Memory B cell (primary cell): ENCODE data around the gene GGT5.
"Not testable (repeated sequence)": the region's sequence is repeated elsewhere in the genome, so short reads cannot be mapped to it uniquely, and the experiment has no call there.

ENCODE experiments used
- ATAC-seq: fragments of 150-1000 bp; cut with Tn5 transposase; 2 replicates; pipeline ENCODE4 v1.10.0; 2021; ENCODE audit warnings: low read depth, mild to moderate bottlenecking, moderate library complexity
- DNase-seq, 2 donors: peaks; one replicate each; pipeline ENCODE4 v3.0.0; 2022; ENCODE audit warnings: low spot score in 2 of 2
- H3K27ac Mint-ChIP-seq: one replicate; pipeline ENCODE4 v1.8.0; 2022; ENCODE audit warnings: mild to moderate bottlenecking, moderate library complexity, mixed read lengths
- H3K27me3 Mint-ChIP-seq: one replicate; pipeline ENCODE4 v1.8.0; 2022; ENCODE audit warnings: mixed read lengths
- H3K36me3 Mint-ChIP-seq: one replicate; pipeline ENCODE4 v1.8.0; 2022; ENCODE audit warnings: mild to moderate bottlenecking, mixed read lengths
- H3K4me1 Mint-ChIP-seq: one replicate; pipeline ENCODE4 v1.8.0; 2022; ENCODE audit warnings: mixed read lengths
- H3K4me3 Mint-ChIP-seq: one replicate; pipeline ENCODE4 v1.8.0; 2022; ENCODE audit warnings: mild to moderate bottlenecking, moderate library complexity, mixed read lengths
- H3K9me3 Mint-ChIP-seq: one replicate; pipeline ENCODE4 v1.8.0; 2022; ENCODE audit warnings: mixed read lengths

GGT5 gene

GRCh38 chr22:24209687-24210086 is 35.2 kb downstream of the GGT5 start:
- Mint-ChIP-seq H3K4me3 (no peak overlapping the region), H3K27me3 (peaks cover 4% of the 10 kb centered on the region), H3K9me3 (no peaks in the 10 kb centered on the region), H3K4me1 (peaks cover 12% of the 10 kb centered on the region), H3K27ac (no peak overlapping the region), H3K36me3 (no peaks in the 10 kb centered on the region)
- no peak for DNase-seq
- no peak for ATAC-seq

DNA sequence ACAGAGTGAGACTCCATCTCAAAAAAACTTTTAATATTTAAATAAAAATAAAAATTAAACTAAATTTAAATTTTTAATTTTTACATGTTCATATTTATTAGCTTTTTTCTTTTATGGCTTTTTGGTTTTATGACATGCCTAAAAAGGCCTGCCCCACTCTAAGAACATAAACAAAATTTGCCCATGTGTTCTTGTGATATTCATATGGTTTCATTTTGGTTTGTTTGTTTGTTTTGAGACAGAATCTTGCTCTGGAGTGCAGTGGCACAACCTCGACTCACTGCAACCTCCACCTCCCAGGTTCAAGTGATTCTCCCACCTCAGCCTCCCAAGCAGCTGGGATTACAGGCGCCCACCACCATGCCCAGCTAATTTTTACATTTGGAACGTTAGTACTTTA is 35.9 kb downstream of the GGT5 start:
- Mint-ChIP-seq H3K4me1 (peaks cover 12% of the 10 kb centered on the region), H3K4me3 (no peak overlapping the region), H3K9me3 (no peaks in the 10 kb centered on the region), H3K36me3 (no peaks in the 10 kb centered on the region), H3K27me3 (no peaks in the 10 kb centered on the region), H3K27ac (no peak overlapping the region)
- DNase-seq = no peak
- no peak for ATAC-seq

DNA sequence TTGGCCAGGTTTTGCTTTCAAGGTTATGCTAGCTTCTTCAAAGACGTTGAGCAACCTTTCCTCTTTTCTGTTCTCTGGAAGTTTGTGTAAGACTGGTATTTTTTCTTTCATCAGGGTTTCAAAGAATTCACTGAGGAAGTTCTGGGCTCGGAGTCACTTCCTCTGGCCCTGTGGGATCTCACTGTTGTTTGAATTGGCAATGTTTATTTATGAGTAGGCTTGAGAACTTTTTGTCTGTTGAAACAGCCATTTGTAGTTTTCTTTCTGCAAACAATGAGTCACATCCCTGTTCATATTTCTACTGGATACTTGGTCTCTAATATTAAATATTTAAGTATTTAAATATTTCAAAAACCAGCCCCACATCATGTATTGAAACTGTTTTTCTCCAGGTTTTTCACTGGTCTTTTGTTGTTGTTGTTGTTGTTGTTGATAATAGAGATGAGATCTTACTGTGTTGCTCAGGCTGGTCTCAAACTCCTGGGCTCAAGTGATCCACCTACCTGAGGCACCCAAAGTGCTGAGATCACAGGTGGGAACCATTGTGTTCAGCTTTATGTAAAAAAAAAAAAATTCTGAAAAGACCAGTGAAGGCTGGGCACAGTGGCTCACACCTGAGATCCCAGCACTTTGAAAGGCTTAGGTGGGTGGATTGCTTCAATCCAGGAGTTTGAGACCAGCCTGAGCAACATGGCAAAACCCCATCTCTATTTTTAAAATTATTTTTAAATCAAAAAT is 36.7 kb downstream of the GGT5 start:
- Mint-ChIP-seq H3K27ac (no peak overlapping the region), H3K27me3 (no peaks in the 10 kb centered on the region), H3K36me3 (no peaks in the 10 kb centered on the region), H3K4me3 (no peak overlapping the region), H3K9me3 (no peaks in the 10 kb centered on the region), H3K4me1 (peaks cover 12% of the 10 kb centered on the region)
- ATAC-seq (no peak), DNase-seq (no peak)

GRCh38 chr22:24207264-24208011 is 37.4 kb downstream of the GGT5 start:
- Mint-ChIP-seq H3K4me1 (peaks cover 12% of the 10 kb centered on the region), H3K27me3 (no peaks in the 10 kb centered on the region), H3K4me3 (no peak overlapping the region), H3K27ac (no peak overlapping the region), H3K9me3 (no peaks in the 10 kb centered on the region), H3K36me3 (no peaks in the 10 kb centered on the region)
- DNase-seq = no peak
- ATAC-seq = no peak

GRCh38 chr22:24206460-24207263 is 38.2 kb downstream of the GGT5 start:
- not testable (repeated sequence) for H3K9me3 Mint-ChIP-seq, H3K27ac Mint-ChIP-seq, H3K4me3 Mint-ChIP-seq, DNase-seq, ATAC-seq, H3K36me3 Mint-ChIP-seq, H3K27me3 Mint-ChIP-seq
- peaks cover 12% of the 10 kb centered on the region for H3K4me1 Mint-ChIP-seq

DNA sequence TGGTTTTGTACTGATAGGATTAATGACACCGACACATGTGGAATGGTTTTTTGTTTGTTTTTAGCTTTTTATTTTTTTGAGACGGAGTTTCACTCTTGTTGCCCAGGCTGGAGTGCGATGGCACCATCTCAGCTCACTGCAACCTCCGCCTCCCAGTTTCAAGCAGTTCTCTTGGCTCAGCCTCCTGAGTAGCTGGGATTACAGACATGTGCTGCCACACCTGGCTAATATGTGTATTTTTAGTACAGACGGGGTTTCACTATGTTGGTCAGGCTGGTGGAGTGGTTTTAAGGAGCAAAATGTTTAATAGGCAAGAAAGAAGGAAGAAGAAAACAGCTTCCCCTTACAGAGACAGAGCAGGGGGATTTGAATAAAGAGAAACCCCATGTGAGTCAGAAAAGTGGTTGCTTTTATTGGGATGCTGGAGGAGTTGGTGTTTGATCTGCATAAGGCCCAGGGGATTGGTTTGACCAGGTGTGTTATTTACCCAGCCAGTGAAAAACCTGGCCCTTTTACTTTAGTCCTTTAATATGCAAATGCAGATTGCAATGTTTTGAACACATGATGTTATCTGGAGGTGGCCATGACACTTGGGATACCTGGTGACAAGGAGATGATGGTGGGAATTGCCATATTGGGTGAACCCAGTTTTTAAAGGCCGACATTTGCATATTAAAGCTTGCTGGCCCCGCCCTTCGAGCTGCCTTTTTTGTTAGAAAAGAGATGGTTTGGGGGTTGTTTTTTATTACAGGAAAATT is 39.3 kb downstream of the GGT5 start:
- H3K27me3 Mint-ChIP-seq = peaks cover 6% of the 10 kb centered on the region
- no peaks in the 10 kb centered on the region for H3K9me3 Mint-ChIP-seq
- peaks cover 12% of the 10 kb centered on the region for H3K4me1 Mint-ChIP-seq
- H3K27ac Mint-ChIP-seq = no peak overlapping the region
- no peaks in the 10 kb centered on the region for H3K36me3 Mint-ChIP-seq
- no peak overlapping the region for H3K4me3 Mint-ChIP-seq
- ATAC-seq = no peak
- DNase-seq = no peak

GRCh38 chr22:24203856-24204255 is 41.0 kb downstream of the GGT5 start:
- H3K36me3 Mint-ChIP-seq, H3K4me3 Mint-ChIP-seq, DNase-seq, ATAC-seq, H3K27ac Mint-ChIP-seq, H3K9me3 Mint-ChIP-seq, H3K27me3 Mint-ChIP-seq: not testable (repeated sequence)
- H3K4me1 Mint-ChIP-seq = peaks cover 12% of the 10 kb centered on the region

GRCh38 chr22:24201681-24202614 is 42.9 kb downstream of the GGT5 start:
- DNase-seq (no peak), ATAC-seq (no peak)
- Mint-ChIP-seq H3K4me3 (no peak overlapping the region), H3K27ac (no peak overlapping the region), H3K9me3 (no peaks in the 10 kb centered on the region), H3K27me3 (peaks cover 8% of the 10 kb centered on the region), H3K4me1 (peaks cover 15% of the 10 kb centered on the region), H3K36me3 (no peaks in the 10 kb centered on the region)

GRCh38 chr22:24200619-24201212 is 44.2 kb downstream of the GGT5 start:
- no peak overlapping the region for H3K4me3 Mint-ChIP-seq
- DNase-seq = no peak
- H3K27me3 Mint-ChIP-seq = peaks cover 8% of the 10 kb centered on the region
- H3K9me3 Mint-ChIP-seq = no peaks in the 10 kb centered on the region
- no peak for ATAC-seq
- H3K4me1 Mint-ChIP-seq = peaks cover 10% of the 10 kb centered on the region
- H3K36me3 Mint-ChIP-seq = no peaks in the 10 kb centered on the region
- no peak overlapping the region for H3K27ac Mint-ChIP-seq

- no peaks in the 10 kb centered on the region for H3K36me3 Mint-ChIP-seq
- H3K27me3 Mint-ChIP-seq = peaks cover 8% of the 10 kb centered on the region
- ATAC-seq = no peak
- peaks cover 7% of the 10 kb centered on the region for H3K4me1 Mint-ChIP-seq
- H3K27ac Mint-ChIP-seq = no peak overlapping the region
- H3K9me3 Mint-ChIP-seq = no peaks in the 10 kb centered on the region
- H3K4me3 Mint-ChIP-seq = no peak overlapping the region
- no peak for DNase-seq
Observed at GRCh38 chr22:24198682-24199052, 46.2 kb downstream of the GGT5 start.

DNA sequence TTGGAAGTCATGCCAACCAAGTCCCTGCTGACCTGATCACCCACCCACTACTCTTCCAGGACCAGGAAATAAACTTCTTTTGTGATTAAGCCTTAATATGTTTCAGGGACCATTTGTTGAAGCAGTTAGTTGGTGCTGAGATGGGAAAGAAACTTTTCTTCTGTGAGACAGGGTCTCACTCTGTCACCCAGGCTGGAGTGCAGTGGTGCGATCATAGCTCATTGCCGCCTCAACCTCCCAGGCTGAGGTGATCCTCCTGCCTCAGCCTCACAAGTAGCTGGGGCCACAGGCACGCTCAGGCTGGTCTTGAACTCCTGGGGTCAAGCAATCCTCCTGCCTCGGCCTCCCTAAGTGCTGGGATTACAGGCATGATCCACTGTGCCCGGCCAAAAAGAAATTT is 53.0 kb downstream of the GGT5 start:
- Mint-ChIP-seq H3K36me3 (no peaks in the 10 kb centered on the region), H3K9me3 (no peaks in the 10 kb centered on the region), H3K27ac (no peak overlapping the region), H3K27me3 (no peaks in the 10 kb centered on the region), H3K4me1 (peaks cover 3% of the 10 kb centered on the region), H3K4me3 (no peak overlapping the region)
- ATAC-seq = no peak
- no peak for DNase-seq

DNA sequence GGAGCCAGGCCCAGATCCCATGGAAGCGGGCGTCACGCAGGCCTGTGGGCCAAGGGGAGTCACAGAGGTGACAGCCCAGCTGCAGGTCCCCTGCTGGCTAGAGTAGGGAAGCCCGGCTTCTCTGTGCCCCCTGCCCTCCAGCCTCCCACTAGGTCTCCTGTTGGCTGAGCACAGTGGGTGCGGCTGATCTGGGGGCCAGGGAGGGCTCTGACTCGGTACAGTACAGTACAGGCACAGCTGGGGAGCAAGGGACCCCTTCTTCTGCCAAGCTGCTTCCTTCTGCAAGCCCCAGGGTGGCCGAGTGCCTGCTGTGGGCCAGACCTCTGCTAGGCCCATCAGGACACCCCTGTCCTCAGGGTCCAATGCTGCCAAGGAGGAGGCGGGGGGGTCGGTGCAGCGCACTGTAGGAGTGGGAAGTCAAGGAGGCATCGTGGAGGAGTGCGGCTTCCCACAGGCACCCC is 53.5 kb downstream of the GGT5 start:
- H3K4me3 Mint-ChIP-seq = no peak overlapping the region
- DNase-seq (no peak), ATAC-seq (no peak)
- peaks cover 3% of the 10 kb centered on the region for H3K4me1 Mint-ChIP-seq
- no peaks in the 10 kb centered on the region for H3K9me3 Mint-ChIP-seq
- H3K36me3 Mint-ChIP-seq = no peaks in the 10 kb centered on the region
- no peaks in the 10 kb centered on the region for H3K27me3 Mint-ChIP-seq
- no peak overlapping the region for H3K27ac Mint-ChIP-seq
